Erythroblast (primary cell): ENCODE measurements around the gene SPPL2B.

ENCODE experiments used
- GATA1 ChIP-seq: IDR thresholded peaks from 2 replicates; pipeline ENCODE4 v1.6.1; 2011; ENCODE audit warnings: low read depth, mild to moderate bottlenecking, control low read depth, low read length, moderate library complexity
- POLR2A ChIP-seq: IDR thresholded peaks from 2 replicates; pipeline ENCODE4 v1.6.1; 2011; ENCODE audit warnings: mild to moderate bottlenecking, low read length

DNA sequence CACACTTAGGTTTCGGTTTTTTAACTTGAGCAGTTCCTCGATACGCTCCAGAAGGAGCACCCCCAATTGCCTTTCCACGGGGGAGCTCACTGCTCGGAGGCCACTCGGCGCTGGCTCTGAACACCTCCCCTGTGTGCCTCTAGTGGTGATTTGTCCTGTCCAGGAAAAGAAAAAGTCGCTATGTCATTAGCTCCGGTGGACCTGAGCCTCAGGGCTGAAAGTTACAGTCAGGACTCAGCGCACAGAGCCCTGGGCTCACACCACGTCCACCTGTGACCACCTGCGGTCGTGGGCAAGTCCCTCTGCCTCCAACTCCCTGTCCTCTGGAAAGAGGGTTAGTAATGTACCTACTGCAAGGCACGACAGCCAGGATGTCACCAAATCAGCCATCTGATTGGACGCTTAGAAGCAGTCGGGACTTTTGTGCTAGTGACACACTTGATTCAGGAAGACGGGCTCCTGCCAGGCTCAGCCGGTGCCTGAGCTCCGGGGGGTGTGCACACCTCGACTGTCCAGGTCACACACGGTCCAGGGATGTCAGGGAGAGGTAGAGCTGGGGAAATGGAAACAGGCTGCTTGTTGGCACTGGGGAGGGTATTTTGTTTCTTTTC is 27.7 kb downstream of the SPPL2B start:
- no peak for TF ChIP-seq POLR2A
- no peak for TF ChIP-seq GATA1
